IMR-90 (cell line): ENCODE data around the gene DNAJA4. TPM values are rescaled to one million over a fixed set of nuclear protein-coding genes. Genes with fewer than 3 reads are reported as not detected.

Source experiments
- ATAC-seq: fragments of 200-7000 bp; cut with Tn5 transposase; 2 replicates; pipeline ENCODE4 v1.9.1; 2020; ENCODE audit warnings: low read depth, mild to moderate bottlenecking, moderate library complexity
- BruUV-seq: library from RNA; stranded (reverse); fragments of 400-500 nt; replicated peaks from 2 replicates; lab custom pipeline; 2021; lab: Mats Ljungman, UMichigan
- CTCF ChIA-PET: fragments of 300-600 bp; formaldehyde crosslinking; extraction: SDS; loops from one replicate; lab custom pipeline; 2021; ENCODE audit warnings: antibody characterized with exemption; lab: Yijun Ruan, JAX
- POLR2A ChIA-PET: fragments of 300-600 bp; sonication (Branson Sonifier 250); formaldehyde crosslinking; loops from one replicate; lab custom pipeline; 2022; ENCODE audit warnings: antibody characterized with exemption; ENCODE audit not compliant: unreplicated experiment; lab: Charles Lee
- DNase-seq: peaks from one replicate; pipeline ENCODE4 v3.0.0; 2013
- H2AFZ ChIP-seq: replicated peaks from 2 replicates; pipeline ENCODE3; 2013; ENCODE audit warnings: low read length, mild to moderate bottlenecking; ENCODE audit not compliant: poor library complexity
- H2AK5ac ChIP-seq: 2 replicates; pipeline ENCODE4 v1.6.1; 2013; ENCODE audit warnings: low read depth, low read length, inconsistent platforms
- H2AK9ac ChIP-seq: replicated peaks from 2 replicates; pipeline ENCODE3; 2013; ENCODE audit warnings: mild to moderate bottlenecking, low read depth, low read length, moderate library complexity; ENCODE audit not compliant: poor library complexity
- H2BK120ac ChIP-seq: 2 replicates; pipeline ENCODE4 v1.6.1; 2013; ENCODE audit warnings: low read depth, low read length, inconsistent platforms
- H2BK15ac ChIP-seq: 3 replicates; pipeline ENCODE4 v1.6.1; 2013; ENCODE audit warnings: low read depth, low read length, inconsistent platforms
- H2BK20ac ChIP-seq: 2 replicates; pipeline ENCODE4 v1.6.1; 2013; ENCODE audit warnings: low read depth, mild to moderate bottlenecking, inconsistent platforms, low read length, moderate library complexity
- H2BK5ac ChIP-seq: 2 replicates; pipeline ENCODE4 v1.6.1; 2013; ENCODE audit warnings: mild to moderate bottlenecking, low read depth, low read length, inconsistent platforms; ENCODE audit not compliant: poor library complexity, severe bottlenecking
- H3K14ac ChIP-seq: replicated peaks from 2 replicates; pipeline ENCODE4 v1.6.1; 2013; ENCODE audit warnings: low read depth, low read length, inconsistent platforms
- H3K18ac ChIP-seq: 2 replicates; pipeline ENCODE4 v1.6.1; 2013; ENCODE audit warnings: low read depth, low read length, control low read depth
- H3K23ac ChIP-seq: 2 replicates; pipeline ENCODE4 v1.6.1; 2013; ENCODE audit warnings: low read depth, low read length, inconsistent platforms
- H3K27ac ChIP-seq: 2 replicates; pipeline ENCODE4 v1.5.1; 2013; ENCODE audit warnings: mild to moderate bottlenecking, control low read depth, low read length; ENCODE audit not compliant: insufficient read depth
- H3K27me3 ChIP-seq: 2 replicates; pipeline ENCODE4 v1.6.1; 2013; ENCODE audit warnings: low read length; ENCODE audit not compliant: control insufficient read depth, insufficient read depth
- H3K36me3 ChIP-seq: 2 replicates; pipeline ENCODE4 v1.6.1; 2013; ENCODE audit warnings: low read length, mixed read lengths; ENCODE audit not compliant: control insufficient read depth, insufficient read depth
- H3K4ac ChIP-seq: 2 replicates; pipeline ENCODE4 v1.6.1; 2013; ENCODE audit warnings: low read depth, low read length, inconsistent platforms
- H3K4me1 ChIP-seq: 2 replicates; pipeline ENCODE4 v1.6.1; 2013; ENCODE audit warnings: low read length, mixed read lengths; ENCODE audit not compliant: control insufficient read depth, insufficient read depth
- H3K4me2 ChIP-seq: 2 replicates; pipeline ENCODE4 v1.6.1; 2013; ENCODE audit warnings: low read depth, mild to moderate bottlenecking, control low read depth, low read length, moderate library complexity
- H3K4me3 ChIP-seq: 2 replicates; pipeline ENCODE4 v1.5.1; 2013; ENCODE audit warnings: low read depth, mild to moderate bottlenecking, control low read depth, low read length, moderate library complexity; ENCODE audit not compliant: insufficient read depth
- H3K56ac ChIP-seq: 2 replicates; pipeline ENCODE4 v1.6.1; 2013; ENCODE audit warnings: low read length, inconsistent platforms; ENCODE audit not compliant: insufficient read depth; ENCODE audit errors: extremely low read depth
- H3K79me1 ChIP-seq, 2 experiments: 2 replicates each; pipeline ENCODE4 v1.6.1; 2013; ENCODE audit warnings: low read length in 2 of 2, inconsistent platforms in 1 of 2, low read depth in 1 of 2
- H3K9ac ChIP-seq: 2 replicates; pipeline ENCODE4 v1.6.1; 2013; ENCODE audit warnings: low read depth, low read length, control low read depth
- H3K9me1 ChIP-seq: 2 replicates; pipeline ENCODE4 v1.6.1; 2013; ENCODE audit warnings: low read length, inconsistent platforms; ENCODE audit not compliant: insufficient read depth
- H3K9me3 ChIP-seq: 2 replicates; pipeline ENCODE4 v1.6.1; 2013; ENCODE audit warnings: low read length; ENCODE audit not compliant: control insufficient read depth, insufficient read depth
- H4K20me1 ChIP-seq: 2 replicates; pipeline ENCODE4 v1.6.1; 2013; ENCODE audit warnings: low read length, inconsistent platforms; ENCODE audit not compliant: insufficient read depth
- H4K5ac ChIP-seq: 2 replicates; pipeline ENCODE4 v1.6.1; 2013; ENCODE audit warnings: mild to moderate bottlenecking, low read depth, low read length, control low read depth
- H4K8ac ChIP-seq, 2 experiments: 2 replicates each; pipeline ENCODE4 v1.6.1; 2013; ENCODE audit warnings: low read depth in 2 of 2, low read length in 2 of 2, control low read depth in 1 of 2, inconsistent platforms in 1 of 2
- H4K91ac ChIP-seq: 2 replicates; pipeline ENCODE4 v1.6.1; 2013; ENCODE audit warnings: low read depth, low read length, inconsistent platforms; ENCODE audit not compliant: insufficient read depth
- CEBPB ChIP-seq: IDR thresholded peaks from 2 replicates; pipeline ENCODE4 v1.6.1; 2012; ENCODE audit warnings: low read depth, low read length, improper control_type of control experiment
- RFX5 ChIP-seq: IDR thresholded peaks from 2 replicates; pipeline ENCODE4 v1.8.0; 2012; ENCODE audit warnings: low read depth, mild to moderate bottlenecking, low read length, moderate library complexity
- WGBS, 2 experiments: methylation state at CpG; one replicate each; pipeline versions ENCODE4 v1.1.5 to v1.1.7; 2013; ENCODE audit warnings: missing lambda C conversion rate in 2 of 2; ENCODE audit not compliant: insufficient read length in 1 of 2; ENCODE audit errors: extremely low coverage in 2 of 2; 5-methylcytosine and 5-hydroxymethylcytosine counted together
- dilution Hi-C: fragments of 300-500 bp; cut with HindIII; formaldehyde crosslinking; loops from one replicate; pipeline ENCODE4 v1.14.3; 2018; ENCODE audit warnings: low sequenced_read_pairs; ENCODE audit not compliant: unreplicated experiment
- in situ Hi-C: fragments of 300-500 bp; cut with MboI; formaldehyde crosslinking; loops from 3 replicates; pipeline ENCODE4 v1.14.3; 2019; ENCODE audit warnings: low sequenced_read_pairs, inconsistent platforms, mixed read lengths
- intact Hi-C: fragments of 100-400 bp; cut with micrococcal nuclease; formaldehyde crosslinking; loops from 2 replicates; pipeline ENCODE4 v1.10.0; 2022
- polyA plus RNA-seq, 3 experiments: library from polyadenylated mRNA; depleted of rRNA; stranded (reverse); fragments of >200 nt; gene quantifications; 2 replicates each; pipeline ENCODE4 v1.2.3, GENCODE V29; 2012; ENCODE audit warnings: low replicate concordance in 1 of 3
- total RNA-seq: library from RNA; depleted of rRNA; stranded (reverse); fragments of >200 nt; gene quantifications from 2 replicates; pipeline ENCODE4 v1.2.3, GENCODE V29; 2012
- TF ChIP-seq, protein P1 (sequence below): conservative IDR thresholded peaks from 2 replicates; pipeline ENCODE4 v1.5.1; 2012; ENCODE audit warnings: mild to moderate bottlenecking, low read depth, low read length, improper control_type of control experiment

DNAJA4 gene
- total and polyA plus RNA-seq, 2 of the 4 experiments (the other 2 are of a cell fraction): 0.18 to 0.32 TPM

DNA sequence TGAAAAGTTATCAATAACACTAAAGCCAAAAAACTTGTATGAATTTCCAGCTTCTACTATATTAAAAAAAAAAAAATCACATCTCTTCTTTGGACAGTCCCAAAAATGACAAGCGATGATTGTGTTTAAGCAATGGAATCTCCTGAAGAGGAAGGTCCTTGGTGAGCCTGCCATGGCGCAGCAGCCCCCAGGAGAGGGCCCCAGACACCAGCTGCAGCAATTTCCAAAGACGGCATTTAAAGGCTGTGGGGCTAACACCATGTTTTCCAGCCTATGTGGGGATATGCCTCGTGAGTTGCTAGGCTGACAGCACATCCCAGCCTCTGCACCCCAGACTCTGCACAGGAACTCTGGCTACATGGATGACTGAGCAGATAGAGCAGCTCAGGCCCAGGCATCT, 20.4 kb downstream of the DNAJA4 start:
- intact Hi-C loops: no loop called here
- no peak overlapping the region for H4K5ac ChIP-seq
- H2AK9ac ChIP-seq: no peak overlapping the region
- H3K4me1 ChIP-seq: peaks cover 15% of the 10 kb centered on the region
- H2BK120ac ChIP-seq: no peak overlapping the region
- H3K27me3 ChIP-seq: no peaks in the 10 kb centered on the region
- peaks cover 4 to 9% of the 10 kb centered on the region in 2 experiments; a peak in 2 of 4 replicates for H3K79me1 ChIP-seq
- no peak overlapping the region for H2BK5ac ChIP-seq
- CTCF ChIA-PET: no interaction called here
- in situ Hi-C loops: no loop called here
- H2BK15ac ChIP-seq: no peak overlapping the region
- H3K36me3 ChIP-seq: peaks cover 39% of the 10 kb centered on the region
- no peak overlapping the region for H3K56ac ChIP-seq
- ATAC-seq: no peak
- peaks cover 18% of the 10 kb centered on the region for H3K9me1 ChIP-seq
- no TSS peak for BruUV-seq
- DNase-seq: no peak
- no peak overlapping the region for H2AFZ ChIP-seq
- H3K4ac ChIP-seq: no peak overlapping the region
- POLR2A ChIA-PET: no interaction called here
- H4K20me1 ChIP-seq: no peaks in the 10 kb centered on the region; the same call in 1 of the 2 replicates
- H3K18ac ChIP-seq: no peak overlapping the region
- H3K4me3 ChIP-seq: no peak overlapping the region
- H4K8ac ChIP-seq: no peak overlapping the region
- H4K91ac ChIP-seq: no peak overlapping the region
- no peak overlapping the region for H3K9ac ChIP-seq
- dilution Hi-C loops: no loop called here
- no CpG with 5 or more reads among the region's 4 CpGs for WGBS, 2 experiments
- TF ChIP-seq RFX5 (no peak), CEBPB (no peak)
- TF ChIP-seq, protein P1, sequence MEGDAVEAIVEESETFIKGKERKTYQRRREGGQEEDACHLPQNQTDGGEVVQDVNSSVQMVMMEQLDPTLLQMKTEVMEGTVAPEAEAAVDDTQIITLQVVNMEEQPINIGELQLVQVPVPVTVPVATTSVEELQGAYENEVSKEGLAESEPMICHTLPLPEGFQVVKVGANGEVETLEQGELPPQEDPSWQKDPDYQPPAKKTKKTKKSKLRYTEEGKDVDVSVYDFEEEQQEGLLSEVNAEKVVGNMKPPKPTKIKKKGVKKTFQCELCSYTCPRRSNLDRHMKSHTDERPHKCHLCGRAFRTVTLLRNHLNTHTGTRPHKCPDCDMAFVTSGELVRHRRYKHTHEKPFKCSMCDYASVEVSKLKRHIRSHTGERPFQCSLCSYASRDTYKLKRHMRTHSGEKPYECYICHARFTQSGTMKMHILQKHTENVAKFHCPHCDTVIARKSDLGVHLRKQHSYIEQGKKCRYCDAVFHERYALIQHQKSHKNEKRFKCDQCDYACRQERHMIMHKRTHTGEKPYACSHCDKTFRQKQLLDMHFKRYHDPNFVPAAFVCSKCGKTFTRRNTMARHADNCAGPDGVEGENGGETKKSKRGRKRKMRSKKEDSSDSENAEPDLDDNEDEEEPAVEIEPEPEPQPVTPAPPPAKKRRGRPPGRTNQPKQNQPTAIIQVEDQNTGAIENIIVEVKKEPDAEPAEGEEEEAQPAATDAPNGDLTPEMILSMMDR: no peak
- no peaks in the 10 kb centered on the region for H3K9me3 ChIP-seq
- H2AK5ac ChIP-seq: no peak overlapping the region
- H3K27ac ChIP-seq: no peak overlapping the region
- H3K14ac ChIP-seq: no peak overlapping the region
- no peak overlapping the region for H3K4me2 ChIP-seq
- H3K23ac ChIP-seq: no peak overlapping the region
- no peak overlapping the region for H2BK20ac ChIP-seq
